HFFc6 (cell line): ENCODE measurements around the gene GLDC. TPM values are rescaled to one million over a fixed set of nuclear protein-coding genes. Genes with fewer than 3 reads are reported as not detected.

ENCODE experiments used
- DNase-seq: peaks from one replicate; pipeline ENCODE4 v3.0.0-alpha.2; 2018
- H3K27ac Mint-ChIP-seq: 2 replicates; pipeline ENCODE4 v1.8.0; 2020; ENCODE audit warnings: mild to moderate bottlenecking, mixed read lengths
- H3K27me3 Mint-ChIP-seq: 2 replicates; pipeline ENCODE4 v1.8.0; 2021; ENCODE audit warnings: mild to moderate bottlenecking, moderate library complexity, mixed read lengths; ENCODE audit not compliant: insufficient read depth
- H3K36me3 Mint-ChIP-seq: 2 replicates; pipeline ENCODE4 v1.8.0; 2021; ENCODE audit warnings: low read depth, mixed read lengths
- H3K4me1 Mint-ChIP-seq: 2 replicates; pipeline ENCODE4 v1.8.0; 2020; ENCODE audit warnings: low read depth, mixed read lengths
- H3K4me3 Mint-ChIP-seq: 2 replicates; pipeline ENCODE4 v1.8.0; 2020; ENCODE audit warnings: mild to moderate bottlenecking, moderate library complexity, mixed read lengths
- H3K9me3 Mint-ChIP-seq: 2 replicates; pipeline ENCODE4 v1.8.0; 2020; ENCODE audit warnings: mild to moderate bottlenecking, mixed read lengths
- total RNA-seq, 6 experiments: library from RNA; stranded (reverse); fragmentation: NEBNext Ultra II Directional; extraction: Animal tissue kit (Norgen Biotek cat#: 25700); gene quantifications; 2 replicates in 1 of 6; 3 replicates in 5 of 6; pipeline ENCODE4 v1.2.3, GENCODE V29; 2021
- TF ChIP-seq, protein P1 (sequence below): fragments of 200-600 bp; sonication (generic); IDR thresholded peaks from 2 replicates; pipeline ENCODE4 v1.5.0; 2021; ENCODE audit warnings: antibody characterized with exemption, mild to moderate bottlenecking

The GLDC gene
- total RNA-seq, 6 experiments from 2014 or later = 0.12 to 0.41 (median 0.23) TPM

DNA sequence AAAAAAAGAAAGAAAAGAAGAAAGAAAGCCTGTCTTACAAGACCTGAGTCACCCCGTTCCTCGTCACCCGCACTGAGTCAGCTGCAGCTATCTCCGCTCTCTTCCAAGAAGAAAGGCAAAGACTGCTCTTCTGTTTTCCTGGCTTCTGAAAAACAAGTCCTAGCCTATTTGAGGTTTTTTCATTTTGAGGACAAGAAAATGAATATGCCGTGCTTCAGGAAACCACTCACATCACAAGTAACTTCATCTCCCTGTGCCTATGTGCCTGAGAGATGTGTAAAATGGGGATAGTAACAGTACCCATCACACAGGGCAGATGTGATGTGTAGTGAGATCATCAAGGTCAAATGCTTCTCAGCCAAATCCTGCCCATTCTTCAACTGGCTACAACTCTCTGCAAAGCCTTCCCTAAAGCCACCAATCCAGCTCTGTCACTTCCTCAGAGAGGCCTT lies 78.4 kb downstream of the GLDC start:
- Mint-ChIP-seq H3K27me3 (no peaks in the 10 kb centered on the region), H3K9me3 (no peaks in the 10 kb centered on the region), H3K4me3 (peak overlapping the region; percentile 83), H3K36me3 (no peaks in the 10 kb centered on the region), H3K27ac (peak overlapping the region; percentile 97), H3K4me1 (peaks cover 55% of the 10 kb centered on the region)
- TF ChIP-seq, protein P1, sequence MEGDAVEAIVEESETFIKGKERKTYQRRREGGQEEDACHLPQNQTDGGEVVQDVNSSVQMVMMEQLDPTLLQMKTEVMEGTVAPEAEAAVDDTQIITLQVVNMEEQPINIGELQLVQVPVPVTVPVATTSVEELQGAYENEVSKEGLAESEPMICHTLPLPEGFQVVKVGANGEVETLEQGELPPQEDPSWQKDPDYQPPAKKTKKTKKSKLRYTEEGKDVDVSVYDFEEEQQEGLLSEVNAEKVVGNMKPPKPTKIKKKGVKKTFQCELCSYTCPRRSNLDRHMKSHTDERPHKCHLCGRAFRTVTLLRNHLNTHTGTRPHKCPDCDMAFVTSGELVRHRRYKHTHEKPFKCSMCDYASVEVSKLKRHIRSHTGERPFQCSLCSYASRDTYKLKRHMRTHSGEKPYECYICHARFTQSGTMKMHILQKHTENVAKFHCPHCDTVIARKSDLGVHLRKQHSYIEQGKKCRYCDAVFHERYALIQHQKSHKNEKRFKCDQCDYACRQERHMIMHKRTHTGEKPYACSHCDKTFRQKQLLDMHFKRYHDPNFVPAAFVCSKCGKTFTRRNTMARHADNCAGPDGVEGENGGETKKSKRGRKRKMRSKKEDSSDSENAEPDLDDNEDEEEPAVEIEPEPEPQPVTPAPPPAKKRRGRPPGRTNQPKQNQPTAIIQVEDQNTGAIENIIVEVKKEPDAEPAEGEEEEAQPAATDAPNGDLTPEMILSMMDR = no peak
- peak; percentile 89 for DNase-seq

GRCh38 chr9:6566409-6567139 lies 79.0 kb downstream of the GLDC start:
- peak overlapping the region; percentile 97 for H3K27ac Mint-ChIP-seq
- no peaks in the 10 kb centered on the region for H3K27me3 Mint-ChIP-seq
- peak overlapping the region; percentile 83 for H3K4me3 Mint-ChIP-seq
- peak; percentile 98 for DNase-seq
- H3K36me3 Mint-ChIP-seq = no peaks in the 10 kb centered on the region
- no peaks in the 10 kb centered on the region for H3K9me3 Mint-ChIP-seq
- peaks cover 55% of the 10 kb centered on the region for H3K4me1 Mint-ChIP-seq
- TF ChIP-seq, protein P1 = no peak

GRCh38 chr9:6565312-6565711 lies 80.2 kb downstream of the GLDC start:
- H3K27me3 Mint-ChIP-seq = no peaks in the 10 kb centered on the region

DNA sequence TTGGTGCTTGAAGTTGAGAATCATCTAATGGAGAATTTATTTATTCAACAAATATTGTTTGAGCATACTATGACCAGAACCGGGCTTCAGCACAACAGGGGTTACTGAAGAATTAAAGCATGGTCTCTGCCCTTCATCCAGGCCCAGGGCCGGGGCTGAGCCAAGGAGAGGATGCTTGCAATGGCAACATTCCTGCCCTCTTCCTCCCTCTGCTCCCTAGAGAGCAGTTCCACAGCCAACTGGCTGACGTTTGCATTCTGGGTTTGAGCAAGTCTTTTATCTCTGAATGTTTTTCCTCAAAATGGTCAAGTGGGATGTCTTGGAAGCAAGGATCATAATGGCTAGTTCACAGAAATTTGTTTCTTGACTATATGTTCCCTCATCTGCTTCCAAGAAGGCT lies 80.7 kb downstream of the GLDC start:
- peaks cover 55% of the 10 kb centered on the region for H3K4me1 Mint-ChIP-seq
- H3K4me3 Mint-ChIP-seq = no peak overlapping the region
- no peaks in the 10 kb centered on the region for H3K27me3 Mint-ChIP-seq
- no peak for DNase-seq
- H3K27ac Mint-ChIP-seq = peak overlapping the region; percentile 97; the same call in 1 of the 2 replicates
- H3K9me3 Mint-ChIP-seq = no peaks in the 10 kb centered on the region
- no peaks in the 10 kb centered on the region for H3K36me3 Mint-ChIP-seq
- TF ChIP-seq, protein P1 = no peak

More at GRCh38 chr9:6565312-6565711, 80.2 kb downstream of the GLDC start:
- Mint-ChIP-seq H3K4me1 (peaks cover 55% of the 10 kb centered on the region), H3K4me3 (no peak overlapping the region), H3K9me3 (no peaks in the 10 kb centered on the region), H3K36me3 (no peaks in the 10 kb centered on the region), H3K27ac (peak overlapping the region; percentile 97)
- TF ChIP-seq, protein P1 = no peak
- DNase-seq = no peak

DNA sequence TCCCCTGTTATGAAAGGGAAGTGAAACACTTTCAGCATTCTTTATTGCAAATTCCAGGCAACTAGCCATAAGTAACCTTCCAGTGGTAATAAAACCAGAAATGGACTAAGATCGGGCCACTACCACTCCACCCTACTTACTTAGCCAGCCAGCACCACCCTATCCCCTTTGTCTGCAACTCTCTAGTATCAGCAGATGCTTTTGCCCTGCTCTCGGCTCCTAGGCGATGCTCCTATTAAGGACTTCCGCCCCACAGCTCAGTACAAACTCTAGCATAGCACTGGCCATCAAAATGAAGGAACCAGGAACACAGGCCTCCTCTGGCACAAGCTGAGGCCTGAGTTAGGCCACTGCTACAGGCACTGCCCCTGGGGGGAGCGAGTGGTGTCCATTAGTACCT lies 81.2 kb downstream of the GLDC start:
- H3K4me3 Mint-ChIP-seq = no peak overlapping the region
- no peak for DNase-seq
- H3K27me3 Mint-ChIP-seq = no peaks in the 10 kb centered on the region
- no peaks in the 10 kb centered on the region for H3K9me3 Mint-ChIP-seq
- TF ChIP-seq, protein P1 = no peak
- H3K27ac Mint-ChIP-seq = no peak overlapping the region
- H3K36me3 Mint-ChIP-seq = no peaks in the 10 kb centered on the region
- H3K4me1 Mint-ChIP-seq = peaks cover 55% of the 10 kb centered on the region
